Neural cell (in vitro differentiated cells): ENCODE data around the gene TSR3. TPM values are rescaled to one million over a fixed set of nuclear protein-coding genes. Genes with fewer than 3 reads are reported as not detected.

Experiments used
- H2AFZ ChIP-seq: fragments of 200-600, 300-800 bp; sonication (generic), shearing (Covaris generic); 2 replicates; pipeline ENCODE4 v1.6.0; 2014; ENCODE audit warnings: low read depth, mild to moderate bottlenecking, antibody characterized with exemption, low read length, moderate library complexity
- H3F3A ChIP-seq: fragments of 200-600 bp; shearing (Covaris generic); 2 replicates; pipeline ENCODE4 v1.6.1; 2016; ENCODE audit warnings: mild to moderate bottlenecking, moderate library complexity, mixed read lengths, antibody characterized with exemption, low read length; ENCODE audit not compliant: insufficient read depth, poor library complexity, severe bottlenecking
- H3K27ac ChIP-seq: fragments of 200-600, 300-800 bp; sonication (generic), shearing (Covaris generic); 2 replicates; pipeline ENCODE4 v1.5.1; 2014; ENCODE audit warnings: mild to moderate bottlenecking, low read length, moderate library complexity
- H3K27me3 ChIP-seq: fragments of 300-800, 200-600 bp; sonication (generic), shearing (Covaris generic); 2 replicates; pipeline ENCODE4 v1.6.0; 2014; ENCODE audit warnings: mild to moderate bottlenecking, low read depth, low read length, moderate library complexity; ENCODE audit not compliant: insufficient read depth
- H3K36me3 ChIP-seq: fragments of 300-800, 200-600 bp; sonication (generic), shearing (Covaris generic); 2 replicates; pipeline ENCODE4 v1.5.1; 2014; ENCODE audit warnings: mild to moderate bottlenecking, antibody characterized with exemption, low read length, moderate library complexity; ENCODE audit not compliant: insufficient read depth
- H3K4me2 ChIP-seq: fragments of 300-800, 200-600 bp; sonication (generic), shearing (Covaris generic); 2 replicates; pipeline ENCODE4 v1.6.0; 2014; ENCODE audit warnings: mild to moderate bottlenecking, low read length
- H3K4me3 ChIP-seq: fragments of 300-800, 200-600 bp; sonication (generic), shearing (Covaris generic); 2 replicates; pipeline ENCODE4 v1.5.1; 2014; ENCODE audit warnings: mild to moderate bottlenecking, low read length, moderate library complexity
- H3K79me2 ChIP-seq: fragments of 200-600 bp; shearing (Covaris generic); replicated peaks from 2 replicates; pipeline ENCODE4 v1.6.0; 2014; ENCODE audit warnings: mild to moderate bottlenecking, low read length, moderate library complexity; ENCODE audit not compliant: insufficient read depth
- H3K9ac ChIP-seq: fragments of 300-800, 200-600 bp; sonication (generic), shearing (Covaris generic); 2 replicates; pipeline ENCODE4 v1.6.1; 2016; ENCODE audit warnings: mild to moderate bottlenecking, low read length, mixed read lengths
- H3K9me2 ChIP-seq: fragments of 200-600 bp; shearing (Covaris generic); 2 replicates; pipeline ENCODE4 v1.6.1; 2016; ENCODE audit warnings: mild to moderate bottlenecking, low read length, mixed read lengths; ENCODE audit not compliant: insufficient read depth
- H3K9me3 ChIP-seq: fragments of 200-600, 300-800 bp; sonication (generic), shearing (Covaris generic); 2 replicates; pipeline ENCODE4 v1.6.1; 2016; ENCODE audit warnings: mild to moderate bottlenecking, mixed run types, low read length, moderate library complexity, mixed read lengths
- H4K20me1 ChIP-seq: fragments of 200-600 bp; shearing (Covaris generic); 2 replicates; pipeline ENCODE4 v1.6.1; 2016; ENCODE audit warnings: mild to moderate bottlenecking, mixed run types; ENCODE audit not compliant: insufficient read depth
- EP300 ChIP-seq: fragments of 450-650 bp; conservative IDR thresholded peaks from 2 replicates; pipeline ENCODE4 v1.6.1; 2014; ENCODE audit warnings: antibody characterized with exemption, mild to moderate bottlenecking, moderate library complexity; ENCODE audit not compliant: poor library complexity, severe bottlenecking
- EZH2 ChIP-seq: fragments of 200-600, 300-800 bp; shearing (Covaris generic), sonication (generic); IDR thresholded peaks from 2 replicates; pipeline ENCODE4 v1.6.1; 2014; ENCODE audit warnings: antibody characterized with exemption, low read length, borderline replicate concordance, mild to moderate bottlenecking; ENCODE audit not compliant: insufficient read depth, poor library complexity, severe bottlenecking
- MXI1 ChIP-seq: fragments of 450-650 bp; conservative IDR thresholded peaks from 2 replicates; pipeline ENCODE4 v1.6.1; 2014; ENCODE audit warnings: antibody characterized with exemption, mild to moderate bottlenecking; ENCODE audit not compliant: poor library complexity, severe bottlenecking
- POLR2AphosphoS5 ChIP-seq: IDR thresholded peaks from 2 replicates; pipeline ENCODE4 v1.6.1; 2012
- RAD21 ChIP-seq: fragments of 450-650 bp; conservative IDR thresholded peaks from 2 replicates; pipeline ENCODE4 v1.6.1; 2014; ENCODE audit warnings: antibody characterized with exemption, mild to moderate bottlenecking, moderate library complexity
- SMC3 ChIP-seq: fragments of 450-650 bp; conservative IDR thresholded peaks from 2 replicates; pipeline ENCODE4 v1.6.1; 2014; ENCODE audit warnings: antibody characterized with exemption, mild to moderate bottlenecking, moderate library complexity; ENCODE audit not compliant: poor library complexity
- TAF1 ChIP-seq: IDR thresholded peaks from 2 replicates; pipeline ENCODE4 v1.6.1; 2012; ENCODE audit warnings: low read depth
- polyA plus RNA-seq: library from polyadenylated mRNA; depleted of rRNA; stranded (reverse); fragments of >200 nt; gene quantifications from 2 replicates; pipeline ENCODE4 v1.2.3, GENCODE V29; 2014
- TF ChIP-seq, protein P1 (sequence below): fragments of 450-650 bp; IDR thresholded peaks from 2 replicates; pipeline ENCODE4 v1.5.1; 2014; ENCODE audit warnings: antibody characterized with exemption, mild to moderate bottlenecking, moderate library complexity; ENCODE audit not compliant: poor library complexity, severe bottlenecking
- TF ChIP-seq, protein P2 (sequence below): IDR thresholded peaks from 2 replicates; pipeline ENCODE4 v1.6.1; 2012; ENCODE audit warnings: borderline replicate concordance

TSR3 gene
- polyA plus RNA-seq, 1 donor from 2014 or later = 102 TPM

DNA sequence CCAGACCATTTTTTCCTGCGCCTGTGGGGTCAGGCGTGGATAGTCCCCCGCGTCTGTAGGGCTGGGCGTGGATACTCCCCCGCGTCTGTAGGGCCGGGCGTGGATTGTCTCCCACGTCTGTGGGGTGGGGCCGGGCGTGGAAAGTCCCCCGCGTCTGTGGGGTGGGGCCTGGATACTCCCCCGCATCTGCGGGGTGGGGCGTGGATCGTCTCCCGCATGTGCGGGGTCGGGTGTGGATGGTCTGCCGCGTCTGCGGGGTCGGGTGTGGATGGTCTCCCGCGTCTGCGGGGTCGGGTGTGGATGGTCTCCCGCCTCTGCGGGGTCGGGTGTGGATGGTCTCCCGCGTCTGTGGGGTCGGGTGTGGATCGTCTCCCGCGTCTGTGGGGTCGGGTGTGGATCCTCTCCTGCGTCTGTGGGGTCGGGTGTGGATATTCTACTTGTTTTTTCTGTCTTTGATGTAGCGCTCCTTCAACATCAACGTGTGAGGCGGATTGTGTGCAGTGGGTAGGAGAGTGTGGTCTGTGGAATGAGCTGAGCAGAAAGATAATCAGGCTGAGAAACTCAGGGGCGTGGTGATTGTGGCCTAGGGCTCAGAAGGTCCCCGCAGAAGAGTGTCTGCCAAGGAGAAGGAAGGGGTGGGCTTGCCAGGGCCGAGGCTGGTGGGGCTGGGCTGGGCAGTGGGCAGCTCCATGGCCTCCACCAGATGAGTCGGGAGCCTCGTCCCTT is 3.3 kb upstream of the TSR3 start:
- no peaks in the 10 kb centered on the region for H4K20me1 ChIP-seq
- no peak overlapping the region for H3K27ac ChIP-seq
- no peak overlapping the region for H3K9ac ChIP-seq
- TF ChIP-seq POLR2AphosphoS5 (no peak), MXI1 (no peak), RAD21 (no peak)
- H3K9me2 ChIP-seq = no peaks in the 10 kb centered on the region
- no peaks in the 10 kb centered on the region for H3K9me3 ChIP-seq
- no peak overlapping the region for H2AFZ ChIP-seq
- no peak overlapping the region for H3K4me3 ChIP-seq
- peaks cover 26% of the 10 kb centered on the region for H3K79me2 ChIP-seq
- no peak overlapping the region for H3K4me2 ChIP-seq
- no peaks in the 10 kb centered on the region for H3K36me3 ChIP-seq
- H3F3A ChIP-seq = no peaks in the 10 kb centered on the region
- H3K27me3 ChIP-seq = no peaks in the 10 kb centered on the region

DNA sequence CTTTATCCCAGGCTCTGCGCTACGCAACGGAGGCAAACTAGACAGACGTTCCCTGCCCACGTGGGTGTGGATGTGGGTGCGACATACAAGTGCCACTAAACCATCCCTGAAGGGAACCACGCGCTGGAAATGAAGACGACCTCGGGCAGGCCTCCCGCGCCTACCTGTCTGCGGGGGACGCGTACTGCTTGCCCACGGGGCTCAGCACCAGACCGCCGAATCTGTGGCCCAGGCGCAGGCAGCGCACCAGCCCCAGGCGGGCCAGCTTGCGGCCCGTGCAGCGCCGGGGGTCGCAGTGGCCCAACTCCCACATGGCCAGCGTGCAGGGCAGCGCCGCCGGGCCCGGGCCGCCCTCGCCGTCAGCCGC is 480 bp downstream of the TSR3 start:
- Histone ChIP-seq H4K20me1 (no peaks in the 10 kb centered on the region), H3K36me3 (no peaks in the 10 kb centered on the region), H3K9me2 (no peaks in the 10 kb centered on the region), H3K27me3 (no peaks in the 10 kb centered on the region), H2AFZ (no peak overlapping the region), H3K4me2 (peak overlapping the region; percentile 75), H3K9me3 (no peaks in the 10 kb centered on the region), H3K27ac (no peak overlapping the region), H3K9ac (peak overlapping the region; percentile 70), H3K79me2 (peaks cover 26% of the 10 kb centered on the region), H3F3A (no peaks in the 10 kb centered on the region), H3K4me3 (peak overlapping the region; percentile 97)
- TF ChIP-seq, protein P1, sequence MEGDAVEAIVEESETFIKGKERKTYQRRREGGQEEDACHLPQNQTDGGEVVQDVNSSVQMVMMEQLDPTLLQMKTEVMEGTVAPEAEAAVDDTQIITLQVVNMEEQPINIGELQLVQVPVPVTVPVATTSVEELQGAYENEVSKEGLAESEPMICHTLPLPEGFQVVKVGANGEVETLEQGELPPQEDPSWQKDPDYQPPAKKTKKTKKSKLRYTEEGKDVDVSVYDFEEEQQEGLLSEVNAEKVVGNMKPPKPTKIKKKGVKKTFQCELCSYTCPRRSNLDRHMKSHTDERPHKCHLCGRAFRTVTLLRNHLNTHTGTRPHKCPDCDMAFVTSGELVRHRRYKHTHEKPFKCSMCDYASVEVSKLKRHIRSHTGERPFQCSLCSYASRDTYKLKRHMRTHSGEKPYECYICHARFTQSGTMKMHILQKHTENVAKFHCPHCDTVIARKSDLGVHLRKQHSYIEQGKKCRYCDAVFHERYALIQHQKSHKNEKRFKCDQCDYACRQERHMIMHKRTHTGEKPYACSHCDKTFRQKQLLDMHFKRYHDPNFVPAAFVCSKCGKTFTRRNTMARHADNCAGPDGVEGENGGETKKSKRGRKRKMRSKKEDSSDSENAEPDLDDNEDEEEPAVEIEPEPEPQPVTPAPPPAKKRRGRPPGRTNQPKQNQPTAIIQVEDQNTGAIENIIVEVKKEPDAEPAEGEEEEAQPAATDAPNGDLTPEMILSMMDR = no peak
- no peak for TF ChIP-seq SMC3
- TF ChIP-seq, protein P2, sequence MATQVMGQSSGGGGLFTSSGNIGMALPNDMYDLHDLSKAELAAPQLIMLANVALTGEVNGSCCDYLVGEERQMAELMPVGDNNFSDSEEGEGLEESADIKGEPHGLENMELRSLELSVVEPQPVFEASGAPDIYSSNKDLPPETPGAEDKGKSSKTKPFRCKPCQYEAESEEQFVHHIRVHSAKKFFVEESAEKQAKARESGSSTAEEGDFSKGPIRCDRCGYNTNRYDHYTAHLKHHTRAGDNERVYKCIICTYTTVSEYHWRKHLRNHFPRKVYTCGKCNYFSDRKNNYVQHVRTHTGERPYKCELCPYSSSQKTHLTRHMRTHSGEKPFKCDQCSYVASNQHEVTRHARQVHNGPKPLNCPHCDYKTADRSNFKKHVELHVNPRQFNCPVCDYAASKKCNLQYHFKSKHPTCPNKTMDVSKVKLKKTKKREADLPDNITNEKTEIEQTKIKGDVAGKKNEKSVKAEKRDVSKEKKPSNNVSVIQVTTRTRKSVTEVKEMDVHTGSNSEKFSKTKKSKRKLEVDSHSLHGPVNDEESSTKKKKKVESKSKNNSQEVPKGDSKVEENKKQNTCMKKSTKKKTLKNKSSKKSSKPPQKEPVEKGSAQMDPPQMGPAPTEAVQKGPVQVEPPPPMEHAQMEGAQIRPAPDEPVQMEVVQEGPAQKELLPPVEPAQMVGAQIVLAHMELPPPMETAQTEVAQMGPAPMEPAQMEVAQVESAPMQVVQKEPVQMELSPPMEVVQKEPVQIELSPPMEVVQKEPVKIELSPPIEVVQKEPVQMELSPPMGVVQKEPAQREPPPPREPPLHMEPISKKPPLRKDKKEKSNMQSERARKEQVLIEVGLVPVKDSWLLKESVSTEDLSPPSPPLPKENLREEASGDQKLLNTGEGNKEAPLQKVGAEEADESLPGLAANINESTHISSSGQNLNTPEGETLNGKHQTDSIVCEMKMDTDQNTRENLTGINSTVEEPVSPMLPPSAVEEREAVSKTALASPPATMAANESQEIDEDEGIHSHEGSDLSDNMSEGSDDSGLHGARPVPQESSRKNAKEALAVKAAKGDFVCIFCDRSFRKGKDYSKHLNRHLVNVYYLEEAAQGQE = no peak
- no peak for TF ChIP-seq EP300
- TF ChIP-seq TAF1 = no peak
- no peak for TF ChIP-seq RAD21
- no peak for TF ChIP-seq POLR2AphosphoS5
- no peak for TF ChIP-seq MXI1
- TF ChIP-seq EZH2 = no peak
